ENCODE results near the gene APOBEC3H.

- TF ChIP-seq CTCF (conservative IDR thresholded peaks at IDR 0.05) (no peak), EZH2 (IDR thresholded peaks at IDR 0.05; ENCODE audit: low read depth) (no peak)
Measured at GRCh38 chr22:39153220-39153717, 56.2 kb downstream of the APOBEC3H start.
